LoVo (cell line): ENCODE results near the gene KRT37.

Experiments used
- DNase-seq: peaks from one replicate; pipeline ENCODE4 v3.0.0-alpha.2; 2016; ENCODE audit warnings: low spot score

KRT37 gene

GRCh38 chr17:41424111-41424635 lies at the start of gene KRT37:
KRT37 (minus strand) TSS chr17:41424585; CDS start chr17:41424523, 62 bp downstream.
- DNase-seq: no peak

- DNase-seq: no peak
Observed at GRCh38 chr17:41468346-41468745, 44.0 kb upstream of the KRT37 start.

- DNase-seq: no peak
Observed at GRCh38 chr17:41467561-41467960, 43.2 kb upstream of the KRT37 start.

- DNase-seq: no peak
Observed at GRCh38 chr17:41466988-41467387, 42.6 kb upstream of the KRT37 start, which contains the start of gene KRT32. KRT32 (minus strand) TSS chr17:41467386; CDS start chr17:41467325, 61 bp downstream.

GRCh38 chr17:41464682-41465081 lies 40.3 kb upstream of the KRT37 start:
- DNase-seq: peak; percentile 71

- no peak for DNase-seq
Observed at GRCh38 chr17:41464173-41464572, 39.8 kb upstream of the KRT37 start.

GRCh38 chr17:41463746-41464145 lies 39.4 kb upstream of the KRT37 start:
- DNase-seq: no peak

- DNase-seq: no peak
Observed at GRCh38 chr17:41462705-41463104, 38.3 kb upstream of the KRT37 start.

GRCh38 chr17:41457676-41458075 lies 33.3 kb upstream of the KRT37 start:
- DNase-seq: no peak

GRCh38 chr17:41456204-41456603 lies 31.8 kb upstream of the KRT37 start:
- DNase-seq: no peak

- DNase-seq: no peak
Observed at GRCh38 chr17:41455236-41455635, 30.9 kb upstream of the KRT37 start.

GRCh38 chr17:41453066-41453465 lies 28.7 kb upstream of the KRT37 start:
- DNase-seq: no peak

GRCh38 chr17:41452281-41452680 lies 27.9 kb upstream of the KRT37 start:
- DNase-seq: no peak

- peak; percentile 32 for DNase-seq
Observed at GRCh38 chr17:41451154-41451728, 26.9 kb upstream of the KRT37 start.

GRCh38 chr17:41449008-41449407 lies 24.6 kb upstream of the KRT37 start:
- DNase-seq: no peak

GRCh38 chr17:41448506-41448905 lies 24.1 kb upstream of the KRT37 start:
- no peak for DNase-seq

- DNase-seq: no peak
Observed at GRCh38 chr17:41446806-41447205, 22.4 kb upstream of the KRT37 start.

- no peak for DNase-seq
Observed at GRCh38 chr17:41444640-41445039, 20.3 kb upstream of the KRT37 start.

GRCh38 chr17:41444186-41444585 lies 19.8 kb upstream of the KRT37 start:
- DNase-seq: no peak

- no peak for DNase-seq
Observed at GRCh38 chr17:41442739-41443138, 18.4 kb upstream of the KRT37 start.

- DNase-seq: no peak
Observed at GRCh38 chr17:41440531-41441033, 16.2 kb upstream of the KRT37 start, which contains the start of gene KRT38. KRT38 (minus strand) TSS chr17:41440983; CDS start chr17:41440921, 62 bp downstream.

- DNase-seq: no peak
Observed at GRCh38 chr17:41439375-41439774, 15.0 kb upstream of the KRT37 start.

GRCh38 chr17:41437769-41438168 lies 13.4 kb upstream of the KRT37 start:
- no peak for DNase-seq

GRCh38 chr17:41437254-41437653 lies 12.9 kb upstream of the KRT37 start:
- no peak for DNase-seq
